Inflammatory macrophage treated with lipopolysaccharide for 1 hour (primary cell): ENCODE data around the gene BAG5.
A peak's percentile ranks its signal among the peaks of the same experiment; 100 is the strongest.

Source experiments
- DNase-seq, 2 donors: peaks; one replicate each; pipeline ENCODE4 v3.0.0-alpha.2; 2020 to 2022

BAG5 gene

DNA sequence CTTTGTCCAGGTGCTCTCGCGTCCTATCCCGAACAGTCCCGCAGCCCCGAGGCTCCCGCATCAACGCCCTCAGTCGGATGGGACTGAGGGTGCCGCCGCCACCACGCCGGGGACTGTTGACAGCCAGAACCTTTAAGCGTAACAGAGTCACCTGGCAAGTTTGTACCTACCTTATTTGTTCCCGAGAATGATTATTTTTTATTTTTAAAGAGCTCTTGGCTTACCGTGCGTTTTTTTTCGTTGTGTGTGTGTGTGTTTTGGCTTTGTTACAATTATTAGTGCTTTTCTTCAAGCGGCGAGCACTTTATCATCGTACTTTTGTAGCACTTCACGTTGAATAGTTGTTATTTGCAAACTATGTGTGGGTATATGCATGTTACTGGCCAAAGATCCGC lies 766 bp upstream of the BAG5 start:
- DNase-seq, result no peak

GRCh38 chr14:103562179-103562428 lies 353 bp downstream of the BAG5 start:
- DNase-seq, result peak in 1 of 2 donors; percentile 39

GRCh38 chr14:103561381-103562178 lies 877 bp downstream of the BAG5 start:
- DNase-seq, result peak; percentile 24 to 26

DNA sequence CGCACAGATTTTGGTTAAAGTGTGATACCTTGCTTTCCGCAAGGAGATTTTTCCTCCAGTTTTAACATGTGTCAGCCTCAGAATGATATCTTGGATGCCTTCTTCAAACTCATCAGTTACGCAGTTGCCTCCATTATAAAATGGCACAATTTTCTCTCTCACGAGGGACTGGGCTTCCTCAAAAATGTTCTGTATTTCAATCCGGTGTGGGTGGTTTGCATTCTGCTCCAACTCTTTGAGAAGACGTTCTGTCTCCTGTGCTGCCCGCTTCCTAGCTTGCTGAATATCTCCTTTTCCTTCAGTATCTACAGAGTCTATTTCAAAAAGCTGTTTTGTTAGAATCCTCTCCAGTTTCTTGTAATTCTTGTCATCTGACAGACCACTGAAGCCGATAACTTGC lies 1.8 kb downstream of the BAG5 start:
- peak; percentile 45 to 61 for DNase-seq

- no peak for DNase-seq
Measured at GRCh38 chr14:103559766-103560165, 2.7 kb downstream of the BAG5 start.

DNA sequence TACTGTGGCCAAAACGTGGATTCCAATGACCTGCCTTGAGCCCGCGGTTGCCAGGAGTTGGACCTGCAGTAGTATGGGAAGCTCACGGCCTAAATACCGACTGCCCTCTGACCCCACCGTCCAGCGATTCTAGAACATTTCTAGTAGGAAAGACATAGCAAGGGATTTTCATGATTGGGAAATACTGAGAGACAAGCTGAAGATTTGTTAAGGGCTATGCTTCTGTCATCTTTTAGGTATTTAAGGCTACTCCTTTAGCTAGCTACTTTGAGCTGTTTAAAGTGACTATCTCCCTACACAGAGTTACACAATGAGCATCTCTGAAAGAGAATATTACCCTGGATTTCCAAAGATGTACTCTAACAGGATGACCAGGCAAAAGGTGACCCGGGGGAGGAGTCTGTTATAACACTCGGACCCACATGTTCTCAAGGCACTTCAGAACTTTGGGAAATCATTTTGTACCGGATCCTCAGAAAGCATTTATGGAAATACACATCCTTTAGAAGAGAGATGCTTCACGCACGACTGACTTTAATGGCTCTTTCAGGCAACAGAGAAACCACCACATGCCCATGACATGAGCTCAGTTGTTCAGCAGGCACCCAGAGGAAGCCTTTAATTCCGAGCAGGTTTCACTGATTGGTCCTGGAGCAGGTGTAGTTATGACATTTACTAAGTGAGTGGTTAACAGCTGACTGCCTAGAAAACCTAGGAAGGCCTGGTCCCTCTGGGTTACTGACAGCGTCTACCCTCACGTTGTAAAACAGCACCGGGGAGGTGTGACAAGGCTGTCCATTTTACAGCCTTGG lies 4.2 kb downstream of the BAG5 start:
- peak in 1 of 2 donors; percentile 44 for DNase-seq

DNA sequence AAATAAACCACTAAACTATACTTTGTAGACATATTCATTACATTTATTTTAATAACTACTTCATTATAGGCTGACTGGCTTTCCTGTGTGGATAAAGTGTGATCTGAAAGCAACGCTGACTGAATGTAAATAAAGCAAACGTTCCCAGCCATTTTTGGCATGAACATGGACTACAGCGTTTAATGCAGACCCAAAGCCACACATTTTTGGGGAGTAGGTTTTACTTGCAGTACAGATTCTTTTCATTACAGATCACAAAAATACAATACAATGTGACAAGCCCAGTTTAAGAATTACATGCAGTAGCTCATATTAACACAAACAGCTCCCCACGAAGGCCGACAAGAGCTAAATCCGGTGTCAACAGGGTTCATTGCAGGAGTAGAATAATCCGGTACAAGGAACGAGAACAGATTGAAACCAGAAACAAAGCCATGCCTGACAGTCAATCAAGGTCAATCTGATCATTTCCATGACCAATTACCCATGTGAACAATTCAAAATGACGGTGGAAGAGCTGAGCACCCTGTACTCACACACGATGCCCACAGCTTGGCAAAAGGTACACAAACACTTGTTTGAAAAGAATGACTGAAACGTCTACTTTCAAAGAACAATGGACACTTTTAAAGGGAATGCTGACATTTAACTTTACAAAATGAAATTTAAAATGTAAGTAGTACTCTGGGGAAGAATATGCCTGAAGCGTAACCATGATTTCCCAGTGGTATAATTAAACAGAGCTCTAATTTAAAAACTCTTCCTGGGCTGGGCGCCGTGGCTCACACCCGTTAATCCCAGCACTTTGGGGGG lies 5.3 kb downstream of the BAG5 start:
- no peak for DNase-seq

DNA sequence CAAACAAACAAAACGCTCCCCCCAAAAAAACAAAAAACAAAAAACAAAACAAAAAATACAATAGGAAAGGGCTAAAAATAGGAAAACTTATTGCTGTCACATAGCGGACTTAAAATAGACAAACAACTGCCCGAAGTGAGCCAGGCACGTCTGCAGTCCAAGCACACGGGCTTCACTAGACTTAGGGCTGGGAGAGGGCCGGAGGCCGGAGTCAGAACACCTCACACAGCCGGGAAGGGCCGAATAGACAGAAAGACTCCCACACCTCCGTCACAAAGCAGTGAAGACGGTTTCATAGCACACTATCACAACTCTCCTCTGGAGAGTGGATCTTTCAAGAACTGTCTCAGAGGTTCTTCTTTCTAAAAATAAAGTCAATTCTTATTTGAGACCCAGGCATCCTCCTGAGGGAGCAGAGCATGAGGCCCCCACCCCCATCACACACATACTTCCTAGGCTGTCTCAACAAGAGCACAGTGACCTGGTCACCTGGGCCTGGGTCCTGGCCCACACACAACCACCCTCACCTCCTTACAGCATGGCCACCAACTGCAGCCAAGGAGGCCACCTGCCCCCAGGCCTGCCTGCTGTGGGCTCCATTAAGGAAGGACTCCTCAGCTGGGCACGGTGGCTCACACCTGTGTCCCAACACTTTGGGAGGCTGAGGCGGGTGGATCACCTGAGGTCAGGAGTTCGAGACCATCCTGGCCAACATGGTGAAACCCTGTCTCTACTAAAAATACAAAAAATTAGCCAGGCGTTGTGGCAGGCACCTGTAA lies 6.7 kb downstream of the BAG5 start:
- DNase-seq, result no peak

DNA sequence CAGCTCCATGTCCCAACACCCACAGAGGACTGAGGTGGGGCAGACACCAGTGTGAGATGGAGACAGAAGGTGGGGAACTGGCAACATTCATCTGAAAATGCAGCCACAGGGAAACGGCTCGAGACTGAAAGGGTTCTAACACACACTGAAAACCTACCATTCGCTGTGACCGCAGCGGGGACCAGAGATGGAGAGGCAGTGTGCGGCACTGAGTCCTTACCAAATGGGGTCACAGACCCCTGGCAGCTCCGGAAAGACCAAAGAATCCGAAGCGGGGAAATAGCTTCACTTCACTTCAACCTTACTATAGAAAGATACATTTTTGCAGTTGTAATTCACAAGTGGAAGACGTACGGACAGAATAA lies 9.6 kb downstream of the BAG5 start:
- DNase-seq, result no peak

GRCh38 chr14:103552011-103552845 lies 10.2 kb downstream of the BAG5 start:
- no peak for DNase-seq

DNA sequence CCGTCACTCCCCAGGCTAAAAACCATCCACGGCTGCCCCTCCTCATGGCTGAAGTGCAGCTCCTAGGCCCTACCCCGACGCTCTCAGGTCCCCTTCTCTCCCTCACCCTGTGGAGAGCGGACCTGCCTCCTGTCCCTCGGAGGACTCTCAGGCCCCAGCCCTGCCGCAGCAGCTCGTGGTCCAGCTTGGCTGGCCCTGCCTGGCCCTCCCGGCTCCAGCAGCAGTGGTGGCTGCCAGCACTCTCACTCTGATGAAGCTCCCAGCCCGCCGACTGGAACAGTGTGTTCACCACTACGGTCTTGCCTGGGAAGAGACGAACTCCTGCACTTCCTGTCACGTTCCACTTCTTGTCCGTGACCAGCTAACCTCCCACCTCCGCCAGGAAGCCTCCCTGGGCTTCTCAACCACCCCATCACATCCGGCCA lies 11.1 kb downstream of the BAG5 start:
- no peak for DNase-seq

GRCh38 chr14:103550451-103551337 lies 11.8 kb downstream of the BAG5 start:
- DNase-seq, result no peak

- no peak for DNase-seq
Measured at GRCh38 chr14:103549361-103550311, 12.8 kb downstream of the BAG5 start.

DNA sequence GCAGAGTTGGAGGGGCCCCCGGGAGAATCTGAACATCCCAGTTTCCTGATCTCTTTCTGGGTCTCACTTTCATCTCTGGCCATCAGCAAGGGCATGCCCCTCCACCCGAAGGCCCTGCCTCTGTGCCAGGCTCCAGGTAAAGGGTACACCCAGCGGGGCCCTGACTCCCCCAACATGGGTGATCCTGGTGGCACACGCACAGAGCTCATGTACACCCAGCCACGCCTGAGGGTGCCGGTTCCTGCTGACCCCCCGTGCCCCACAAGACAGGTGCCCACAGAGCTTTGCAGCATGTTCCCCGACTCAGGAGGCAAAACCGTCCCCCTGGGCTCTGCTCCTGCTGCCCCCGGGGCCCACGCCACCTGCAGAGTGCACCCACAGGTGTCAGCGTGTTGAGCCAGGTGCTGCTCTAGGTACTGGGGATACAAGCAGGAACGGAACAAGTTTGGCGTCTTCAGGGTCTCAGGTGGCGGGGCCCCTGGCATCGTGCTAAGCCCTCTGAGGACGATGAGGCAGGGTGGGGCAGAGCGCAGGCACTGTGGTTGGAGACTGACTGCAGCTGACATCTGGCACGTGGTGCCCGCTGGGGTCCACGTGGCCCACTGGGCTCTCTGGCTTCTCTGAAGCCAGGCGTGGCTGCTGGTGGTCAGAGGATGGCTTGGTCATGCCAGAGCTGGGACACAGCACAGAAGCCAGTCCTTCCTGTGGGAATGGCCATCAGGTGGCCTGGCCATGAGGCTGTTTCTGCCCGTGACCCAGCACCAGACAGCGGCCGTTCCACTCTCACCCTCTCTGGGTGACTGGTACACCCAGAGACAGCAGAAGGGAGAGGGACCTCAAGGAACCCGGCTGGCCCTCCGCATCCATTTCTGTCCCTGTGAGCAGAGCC lies 13.8 kb downstream of the BAG5 start:
- DNase-seq, result no peak

- no peak for DNase-seq
Measured at GRCh38 chr14:103547941-103548462, 14.5 kb downstream of the BAG5 start.

DNA sequence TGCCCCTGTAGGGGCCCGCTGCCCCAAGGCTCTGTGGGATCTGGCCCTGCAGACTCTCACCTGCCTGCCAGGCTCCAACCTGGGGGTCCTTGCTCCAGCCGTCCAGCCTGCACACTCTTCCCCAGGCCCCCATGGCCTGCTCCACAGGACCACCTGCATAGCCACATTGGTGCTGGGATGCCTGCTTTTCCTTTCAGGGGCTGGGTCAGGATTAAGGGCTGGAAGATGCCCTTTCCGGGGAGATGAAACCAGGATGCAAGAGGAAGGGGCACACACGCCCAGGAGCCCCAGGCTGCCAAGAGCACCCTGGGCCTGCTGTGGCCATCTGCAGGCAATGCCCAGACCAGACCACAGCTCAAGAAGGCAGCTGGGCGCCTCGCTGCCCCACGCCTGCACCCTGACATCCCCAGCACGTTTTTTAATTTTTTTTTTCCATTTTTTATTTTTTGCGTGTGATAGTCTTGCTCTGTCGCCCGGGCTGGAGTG lies 15.0 kb downstream of the BAG5 start:
- no peak for DNase-seq

GRCh38 chr14:103546652-103547454 lies 15.6 kb downstream of the BAG5 start:
- peak in 1 of 2 donors; percentile 66 for DNase-seq
